ENCODE measurements around the gene FILIP1.

DNA sequence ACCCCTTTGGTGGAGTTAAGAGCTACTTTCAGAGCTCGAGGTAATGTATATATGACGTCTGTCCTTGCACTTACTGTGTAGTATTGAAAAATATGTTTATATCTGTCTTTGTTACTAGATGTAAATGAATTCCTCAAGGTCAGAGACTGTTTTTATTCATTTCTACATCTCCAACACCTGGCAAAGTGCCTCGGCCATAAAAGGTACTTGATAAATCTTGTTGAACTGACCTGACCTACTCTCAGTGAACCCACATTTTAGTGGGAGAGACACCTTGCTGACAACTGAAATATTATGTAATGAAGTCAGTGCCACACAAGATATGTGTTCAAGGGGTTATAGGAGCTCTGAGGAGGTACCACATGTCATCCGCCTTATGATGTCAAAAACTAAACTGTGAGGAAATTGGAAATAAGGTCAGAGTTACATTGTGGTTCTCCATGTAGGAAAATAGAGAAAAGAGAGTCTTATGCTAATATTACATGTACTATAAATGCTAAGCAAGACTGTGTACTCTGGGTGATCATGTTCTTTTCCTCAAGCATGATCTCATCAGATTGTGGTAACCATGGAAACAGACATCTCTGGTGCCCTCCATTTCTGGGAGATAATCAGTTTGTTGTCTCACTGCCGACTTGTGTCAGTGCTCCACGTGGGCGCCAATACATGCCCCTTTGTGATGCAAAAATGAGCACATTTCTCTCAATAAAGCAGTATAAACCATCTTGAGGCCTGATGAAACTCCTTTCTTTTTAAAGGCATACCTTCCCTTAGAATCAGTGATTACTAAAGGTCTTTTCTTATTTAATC lies 203.3 kb downstream of the FILIP1 start:
- TF ChIP-seq, protein P1, sequence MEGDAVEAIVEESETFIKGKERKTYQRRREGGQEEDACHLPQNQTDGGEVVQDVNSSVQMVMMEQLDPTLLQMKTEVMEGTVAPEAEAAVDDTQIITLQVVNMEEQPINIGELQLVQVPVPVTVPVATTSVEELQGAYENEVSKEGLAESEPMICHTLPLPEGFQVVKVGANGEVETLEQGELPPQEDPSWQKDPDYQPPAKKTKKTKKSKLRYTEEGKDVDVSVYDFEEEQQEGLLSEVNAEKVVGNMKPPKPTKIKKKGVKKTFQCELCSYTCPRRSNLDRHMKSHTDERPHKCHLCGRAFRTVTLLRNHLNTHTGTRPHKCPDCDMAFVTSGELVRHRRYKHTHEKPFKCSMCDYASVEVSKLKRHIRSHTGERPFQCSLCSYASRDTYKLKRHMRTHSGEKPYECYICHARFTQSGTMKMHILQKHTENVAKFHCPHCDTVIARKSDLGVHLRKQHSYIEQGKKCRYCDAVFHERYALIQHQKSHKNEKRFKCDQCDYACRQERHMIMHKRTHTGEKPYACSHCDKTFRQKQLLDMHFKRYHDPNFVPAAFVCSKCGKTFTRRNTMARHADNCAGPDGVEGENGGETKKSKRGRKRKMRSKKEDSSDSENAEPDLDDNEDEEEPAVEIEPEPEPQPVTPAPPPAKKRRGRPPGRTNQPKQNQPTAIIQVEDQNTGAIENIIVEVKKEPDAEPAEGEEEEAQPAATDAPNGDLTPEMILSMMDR (IDR thresholded peaks at IDR 0.05): no peak
- TF ChIP-seq POLR2AphosphoS5 (IDR thresholded peaks at IDR 0.05): no peak
- no peak for TF ChIP-seq POLR2A (IDR thresholded peaks at IDR 0.05)
- TF ChIP-seq EP300 (IDR thresholded peaks at IDR 0.05; ENCODE audit: low read depth): no peak
